HepG2 (cell line): ENCODE data around the gene PCP4L1. TPM values are rescaled to one million over a fixed set of nuclear protein-coding genes. Genes with fewer than 3 reads are reported as not detected.

Source experiments
- ARID5B ChIP-seq: IDR thresholded peaks from 2 replicates; pipeline ENCODE4 v1.4.0; 2020; ENCODE audit warnings: mild to moderate bottlenecking, missing genetic modification reagents
- ATF3 ChIP-seq: sonication (generic); formaldehyde crosslinking; IDR thresholded peaks from 2 replicates; pipeline ENCODE4 v1.4.0; 2020; ENCODE audit warnings: missing genetic modification reagents
- CREM ChIP-seq, 2 experiments: sonication (generic) in 1 of 2; formaldehyde crosslinking in 1 of 2; IDR thresholded peaks; 2 replicates each; pipeline versions ENCODE4 v1.4.0 to v1.6.1; 2016 to 2020; ENCODE audit warnings: antibody characterized with exemption in 1 of 2, mild to moderate bottlenecking in 1 of 2, missing genetic modification reagents in 1 of 2
- HNF1A ChIP-seq, 2 experiments: sonication (generic) in 1 of 2; formaldehyde crosslinking in 1 of 2; IDR thresholded peaks; 2 replicates each; pipeline versions ENCODE4 v1.4.0 to v1.6.1; 2016 to 2020; ENCODE audit warnings: borderline replicate concordance in 1 of 2, low read depth in 1 of 2, mild to moderate bottlenecking in 1 of 2, missing genetic modification reagents in 1 of 2
- IRX3 ChIP-seq: sonication (generic); formaldehyde crosslinking; IDR thresholded peaks from 2 replicates; pipeline ENCODE4 v1.8.1; 2023; ENCODE audit warnings: mild to moderate bottlenecking, low read depth, missing genetic modification reagents, borderline replicate concordance
- NR2F6 ChIP-seq, 2 experiments: IDR thresholded peaks; 2 replicates each; pipeline ENCODE4 v1.6.1; 2016; ENCODE audit warnings: antibody characterized with exemption in 1 of 2, mild to moderate bottlenecking in 1 of 2
- TRIM24 ChIP-seq: sonication (generic); formaldehyde crosslinking; IDR thresholded peaks from 2 replicates; pipeline ENCODE4 v1.8.0; 2022; ENCODE audit warnings: mild to moderate bottlenecking, missing genetic modification reagents
- XRCC5 ChIP-seq: fragments of 200-400 bp; formaldehyde crosslinking; optimal IDR thresholded peaks from 2 replicates; pipeline ENCODE3; 2017; ENCODE audit warnings: mild to moderate bottlenecking, low read length
- ZGPAT ChIP-seq: IDR thresholded peaks from 2 replicates; pipeline ENCODE4 v1.6.1; 2016; ENCODE audit warnings: mild to moderate bottlenecking
- ZNF775 ChIP-seq: sonication (generic); formaldehyde crosslinking; IDR thresholded peaks from 2 replicates; pipeline ENCODE4 v1.4.0; 2020; ENCODE audit warnings: missing genetic modification reagents, mild to moderate bottlenecking, moderate library complexity, borderline replicate concordance
- ZNF784 ChIP-seq: sonication (generic); formaldehyde crosslinking; IDR thresholded peaks from 2 replicates; pipeline ENCODE4 v1.5.1; 2020; ENCODE audit warnings: missing genetic modification reagents, mild to moderate bottlenecking, borderline replicate concordance
- ZSCAN29 ChIP-seq: sonication (generic); formaldehyde crosslinking; conservative IDR thresholded peaks from 2 replicates; pipeline ENCODE4 v1.4.0; 2020; ENCODE audit warnings: mild to moderate bottlenecking, missing genetic modification reagents
- polyA plus RNA-seq, 8 experiments: library from polyadenylated mRNA; depleted of rRNA in 3 of 8; stranded (reverse) in 7 of 8; unstranded in 1 of 8; fragments of >200 nt; fragmentation: Illumina TruSeq in 4 of 8; extraction: Trizol in 4 of 8; gene quantifications; 2 replicates each; pipeline versions ENCODE4 v1.2.1 to v1.2.3, GENCODE V29; 2011 to 2016; ENCODE audit warnings: low read depth in 4 of 8, missing spikeins in 1 of 8, mixed read lengths in 1 of 8; ENCODE audit not compliant: insufficient read depth in 1 of 8
- total RNA-seq, 5 experiments: library from RNA; depleted of rRNA; stranded (reverse); fragments of >200 nt; fragmentation: Illumina TruSeq; extraction: Trizol; gene quantifications; 2 replicates each; pipeline ENCODE4 v1.2.3, GENCODE V29; 2016; ENCODE audit warnings: low read depth in 1 of 5

Gene PCP4L1
- total and polyA plus RNA-seq, 2 of the 13 experiments (the other 11 are each of a cell fraction or from before 2014, with no cell fraction given): 0.28 TPM; not detected in 1

GRCh38 chr1:161223805-161224694 lies 34.5 kb upstream of the PCP4L1 start (continued):
- TF ChIP-seq ZNF784 (CRISPR knock-in tag) (0 out of 2 replicates have a peak, but pooled peaks have one; percentile 8), ZSCAN29 (CRISPR knock-in tag) (peak; percentile 5; the same call in 1 of the 2 replicates), ZGPAT (CRISPR knock-in tag) (peak; percentile 63; the same call in 1 of the 2 replicates), ATF3 (CRISPR knock-in tag) (peak; percentile 90), CREM (IDR thresholded peaks at IDR 0.05) (peak; percentile 92), CREM (CRISPR knock-in tag; IDR thresholded peaks at IDR 0.05) (no peak), ZNF775 (no peak), XRCC5 (peak; percentile 60), TRIM24 (CRISPR knock-in tag) (no peak), NR2F6 (IDR thresholded peaks at IDR 0.05) (peak; percentile 95), NR2F6 (CRISPR knock-in tag; IDR thresholded peaks at IDR 0.05) (peak; percentile 90), HNF1A (IDR thresholded peaks at IDR 0.05; ENCODE audit: low read depth) (peak; percentile 93), HNF1A (CRISPR knock-in tag; IDR thresholded peaks at IDR 0.05; ENCODE audit: borderline replicate concordance) (peak; percentile 96), IRX3 (peak; percentile 73), ARID5B (peak; percentile 82)
